Skeletal muscle satellite cell (primary cell): ENCODE measurements around the gene TUBG1.
"Not testable (repeated sequence)": the region's sequence is repeated elsewhere in the genome, so short reads cannot be mapped to it uniquely, and the experiment has no call there.

Experiments
- H3K27me3 ChIP-seq: 2 replicates; pipeline ENCODE4 v1.7.0; 2013; ENCODE audit warnings: low read length; ENCODE audit not compliant: control insufficient read depth, insufficient read depth
- H3K36me3 ChIP-seq: 2 replicates; pipeline ENCODE4 v1.7.0; 2013; ENCODE audit warnings: mild to moderate bottlenecking, control low read depth, low read length; ENCODE audit not compliant: insufficient read depth
- H3K4me1 ChIP-seq: 2 replicates; pipeline ENCODE4 v1.7.0; 2013; ENCODE audit warnings: low read length; ENCODE audit not compliant: control insufficient read depth, insufficient read depth
- H3K4me2 ChIP-seq: 2 replicates; pipeline ENCODE4 v1.7.0; 2013; ENCODE audit warnings: mild to moderate bottlenecking, low read length
- H3K4me3 ChIP-seq: 2 replicates; pipeline ENCODE4 v1.7.0; 2013; ENCODE audit warnings: low read length
- H3K9ac ChIP-seq: 2 replicates; pipeline ENCODE4 v1.7.0; 2013; ENCODE audit warnings: mild to moderate bottlenecking, low read depth, low read length, moderate library complexity
- H3K9me3 ChIP-seq: replicated peaks from 2 replicates; pipeline ENCODE4 v1.7.0; 2013; ENCODE audit warnings: mild to moderate bottlenecking, control low read depth, low read length

Gene TUBG1

GRCh38 chr17:42612013-42612412 lies 2.5 kb downstream of the TUBG1 start:
- Histone ChIP-seq H3K9me3 (no peaks in the 10 kb centered on the region), H3K9ac (no peak overlapping the region), H3K27me3 (no peaks in the 10 kb centered on the region), H3K4me3 (no peak overlapping the region), H3K4me1 (peaks cover 12% of the 10 kb centered on the region), H3K36me3 (peaks cover 40% of the 10 kb centered on the region), H3K4me2 (no peak overlapping the region)

DNA sequence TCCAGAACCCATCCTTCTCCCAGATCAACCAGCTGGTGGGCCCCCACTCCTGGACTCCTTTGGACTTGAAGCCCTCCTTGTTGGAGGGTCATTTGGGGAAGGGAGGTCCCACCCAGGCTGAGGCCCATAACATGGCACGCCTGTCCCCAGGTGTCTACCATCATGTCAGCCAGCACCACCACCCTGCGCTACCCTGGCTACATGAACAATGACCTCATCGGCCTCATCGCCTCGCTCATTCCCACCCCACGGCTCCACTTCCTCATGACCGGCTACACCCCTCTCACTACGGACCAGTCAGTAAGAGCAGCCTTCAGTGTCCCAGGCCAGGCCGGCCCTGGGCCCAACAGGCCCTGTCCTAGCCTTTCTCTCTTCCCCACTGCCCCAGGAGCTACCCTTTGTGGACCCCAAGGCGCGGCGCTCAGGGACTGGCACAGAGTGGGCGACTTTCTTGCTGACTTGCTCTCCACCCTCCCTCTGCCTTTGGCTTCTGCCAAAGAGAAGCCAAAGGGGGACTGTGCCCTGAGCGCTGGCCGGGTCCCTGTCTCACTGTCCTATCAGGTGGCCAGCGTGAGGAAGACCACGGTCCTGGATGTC lies 4.3 kb downstream of the TUBG1 start:
- H3K36me3 ChIP-seq, result peaks cover 40% of the 10 kb centered on the region
- H3K9me3 ChIP-seq, result no peaks in the 10 kb centered on the region
- H3K9ac ChIP-seq, result no peak overlapping the region
- no peak overlapping the region for H3K4me2 ChIP-seq
- H3K27me3 ChIP-seq, result no peaks in the 10 kb centered on the region
- no peak overlapping the region for H3K4me3 ChIP-seq
- peaks cover 10% of the 10 kb centered on the region for H3K4me1 ChIP-seq

DNA sequence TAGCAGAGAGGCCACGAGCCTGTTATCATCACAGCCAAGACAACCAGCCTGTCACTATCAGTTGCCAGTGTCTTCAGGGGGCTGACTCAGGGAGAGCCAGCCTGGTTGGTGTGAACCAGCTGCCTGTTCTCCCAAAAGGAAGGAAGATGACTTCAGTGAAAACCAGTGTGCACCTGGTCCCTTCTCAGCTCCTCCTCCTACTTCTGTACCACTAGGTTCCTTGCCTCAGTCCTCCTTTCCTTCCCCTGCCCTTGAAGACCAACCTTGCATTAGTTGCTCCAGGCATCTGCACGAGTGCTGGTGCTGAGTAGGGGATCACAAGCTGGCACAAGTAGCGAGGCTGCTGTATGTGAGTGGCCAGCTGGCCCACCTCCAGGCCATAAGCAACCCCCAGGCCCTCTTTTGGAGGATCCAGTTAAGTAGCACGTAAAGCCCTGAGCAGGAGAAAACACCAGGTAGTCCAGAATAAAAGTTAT lies 8.5 kb downstream of the TUBG1 start:
- no peak overlapping the region for H3K4me3 ChIP-seq
- peaks cover 27% of the 10 kb centered on the region for H3K36me3 ChIP-seq
- H3K4me1 ChIP-seq, result peaks cover 6% of the 10 kb centered on the region
- no peak overlapping the region for H3K4me2 ChIP-seq
- no peak overlapping the region for H3K9ac ChIP-seq
- H3K9me3 ChIP-seq, result no peaks in the 10 kb centered on the region
- H3K27me3 ChIP-seq, result no peaks in the 10 kb centered on the region

GRCh38 chr17:42618442-42619150 lies 9.1 kb downstream of the TUBG1 start:
- H3K9me3 ChIP-seq, result no peaks in the 10 kb centered on the region
- no peaks in the 10 kb centered on the region for H3K27me3 ChIP-seq
- H3K36me3 ChIP-seq, result peaks cover 21% of the 10 kb centered on the region
- peaks cover 6% of the 10 kb centered on the region for H3K4me1 ChIP-seq
- no peak overlapping the region for H3K9ac ChIP-seq
- no peak overlapping the region for H3K4me2 ChIP-seq
- no peak overlapping the region for H3K4me3 ChIP-seq

- H3K9ac ChIP-seq, result not testable (repeated sequence)
Measured at GRCh38 chr17:42621987-42622386, 12.5 kb downstream of the TUBG1 start.

DNA sequence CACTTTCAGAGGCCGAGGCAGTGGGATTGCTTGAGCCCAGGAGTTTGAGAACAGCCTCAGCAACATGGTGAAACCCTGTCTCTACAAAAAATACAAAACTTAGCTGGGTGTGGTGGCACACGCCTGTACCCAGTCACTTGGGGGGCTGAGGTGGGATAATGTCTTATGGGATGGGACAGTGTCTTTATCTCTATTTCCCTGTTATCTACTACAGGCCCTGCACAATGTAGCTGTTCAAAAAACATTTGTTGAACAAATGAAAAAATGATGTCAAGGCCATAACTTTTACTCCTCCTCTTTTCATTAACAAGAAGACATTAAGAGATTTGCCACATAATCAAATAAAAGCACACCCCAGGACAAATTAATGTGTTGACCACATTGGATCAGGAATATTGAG lies 13.8 kb downstream of the TUBG1 start:
- H3K27me3 ChIP-seq, result no peaks in the 10 kb centered on the region
- H3K9me3 ChIP-seq, result no peaks in the 10 kb centered on the region
- peaks cover 9% of the 10 kb centered on the region for H3K4me1 ChIP-seq
- no peak overlapping the region for H3K4me3 ChIP-seq
- H3K4me2 ChIP-seq, result no peak overlapping the region
- H3K9ac ChIP-seq, result no peak overlapping the region
- no peaks in the 10 kb centered on the region for H3K36me3 ChIP-seq

More at GRCh38 chr17:42621987-42622386, 12.5 kb downstream of the TUBG1 start:
- not testable (repeated sequence) for H3K27me3 ChIP-seq, H3K4me2 ChIP-seq, H3K36me3 ChIP-seq, H3K9me3 ChIP-seq, H3K4me3 ChIP-seq
- H3K4me1 ChIP-seq, result peaks cover 11% of the 10 kb centered on the region

- no peaks in the 10 kb centered on the region for H3K36me3 ChIP-seq
- no peak overlapping the region for H3K4me2 ChIP-seq
- no peak overlapping the region for H3K9ac ChIP-seq
- no peaks in the 10 kb centered on the region for H3K9me3 ChIP-seq
- H3K4me1 ChIP-seq, result peaks cover 5% of the 10 kb centered on the region
- H3K4me3 ChIP-seq, result no peak overlapping the region
- H3K27me3 ChIP-seq, result no peaks in the 10 kb centered on the region
Measured at GRCh38 chr17:42623732-42624596, 14.5 kb downstream of the TUBG1 start.

GRCh38 chr17:42627032-42627764 lies 17.7 kb downstream of the TUBG1 start:
- H3K36me3 ChIP-seq, H3K9me3 ChIP-seq, H3K4me3 ChIP-seq, H3K9ac ChIP-seq, H3K4me1 ChIP-seq, H3K4me2 ChIP-seq, H3K27me3 ChIP-seq: not testable (repeated sequence)

- no peaks in the 10 kb centered on the region for H3K27me3 ChIP-seq
- H3K4me2 ChIP-seq, result no peak overlapping the region
- H3K4me1 ChIP-seq, result peaks cover under 1% of the 10 kb centered on the region
- no peaks in the 10 kb centered on the region for H3K36me3 ChIP-seq
- H3K4me3 ChIP-seq, result no peak overlapping the region
- no peaks in the 10 kb centered on the region for H3K9me3 ChIP-seq
- no peak overlapping the region for H3K9ac ChIP-seq
Measured at GRCh38 chr17:42629411-42630009, 20.0 kb downstream of the TUBG1 start.

DNA sequence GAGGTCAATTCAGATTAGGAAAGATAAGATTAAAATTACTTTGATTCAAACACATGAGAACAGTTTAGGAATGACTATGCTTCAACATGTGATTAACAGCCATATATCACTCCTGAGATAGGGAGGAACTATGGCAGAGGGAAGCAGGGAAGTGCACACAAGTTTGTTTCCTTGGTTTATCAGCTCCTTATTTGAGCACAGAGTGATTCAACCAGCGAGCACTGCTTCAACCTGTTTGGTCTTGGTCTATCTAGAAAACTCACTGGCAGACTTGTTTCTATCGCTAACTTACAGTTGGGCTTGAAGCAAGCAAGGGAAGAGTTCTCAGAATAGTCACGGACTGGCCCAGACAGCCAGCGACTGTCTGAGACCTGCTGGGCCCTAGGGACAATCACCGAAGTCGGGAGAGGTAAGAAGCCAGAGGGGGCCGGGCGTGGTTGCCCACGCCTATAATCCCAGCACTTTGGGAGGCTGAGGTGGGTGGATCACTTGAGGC lies 23.5 kb downstream of the TUBG1 start:
- H3K36me3 ChIP-seq, result no peaks in the 10 kb centered on the region
- H3K4me3 ChIP-seq, result no peak overlapping the region
- H3K4me2 ChIP-seq, result no peak overlapping the region
- peaks cover 8% of the 10 kb centered on the region for H3K27me3 ChIP-seq
- no peaks in the 10 kb centered on the region for H3K9me3 ChIP-seq
- H3K9ac ChIP-seq, result no peak overlapping the region
- no peaks in the 10 kb centered on the region for H3K4me1 ChIP-seq
